Brain microvascular endothelial cell (primary cell): ENCODE results near the gene CERS6.
A peak's percentile ranks its signal among the peaks of the same experiment; 100 is the strongest.

Source experiments
- DNase-seq: peaks from one replicate; pipeline ENCODE4 v3.0.0-alpha.2; 2020
- H3K27ac ChIP-seq: fragments of 250-450 bp; sonication (Bioruptor Pico); 2 replicates; pipeline ENCODE4 v1.5.1; 2020; ENCODE audit warnings: mild to moderate bottlenecking, moderate library complexity
- H3K27me3 ChIP-seq: fragments of 250-450 bp; sonication (Bioruptor Pico); replicated peaks from 2 replicates; pipeline ENCODE4 v1.5.1; 2020; ENCODE audit warnings: mild to moderate bottlenecking
- H3K36me3 ChIP-seq: fragments of 250-450 bp; sonication (Bioruptor Pico); replicated peaks from 2 replicates; pipeline ENCODE4 v1.5.1; 2020; ENCODE audit warnings: mild to moderate bottlenecking
- H3K4me3 ChIP-seq: 2 replicates; pipeline ENCODE4 v1.5.1; 2011; ENCODE audit warnings: low read depth, mild to moderate bottlenecking, control low read depth, low read length, moderate library complexity
- in situ Hi-C: cut with HindIII; loops from 2 replicates; pipeline ENCODE4 v1.10.0; 2017; ENCODE audit warnings: low sequenced_read_pairs, low pct_ligation_motif_present
- TF ChIP-seq, protein P1 (sequence below): IDR thresholded peaks from 2 replicates; pipeline ENCODE4 v1.5.1; 2011; ENCODE audit warnings: low read depth, mild to moderate bottlenecking, moderate library complexity, low read length, control low read depth, inconsistent platforms; ENCODE audit errors: missing control alignments

Gene CERS6

DNA sequence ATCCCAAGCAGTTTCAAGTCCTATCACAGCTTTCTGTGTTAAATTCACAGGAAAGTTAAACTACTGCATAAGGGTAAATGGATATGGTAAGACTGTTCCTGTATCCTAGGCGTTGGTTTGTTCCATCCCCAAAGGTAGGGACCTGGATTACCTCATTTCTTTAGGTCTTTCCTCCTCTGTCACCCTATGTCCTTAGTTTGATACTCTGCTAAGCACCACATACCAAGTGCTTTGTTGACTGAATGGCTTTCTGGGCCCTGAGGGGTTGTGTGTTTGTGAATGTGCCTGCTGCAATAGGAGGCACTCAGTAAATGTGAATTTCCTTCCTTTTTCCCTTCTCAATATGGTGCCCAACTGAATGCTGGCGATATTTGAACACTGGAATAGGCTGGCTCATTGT, 354.2 kb downstream of the CERS6 start:
- no peaks in the 10 kb centered on the region for H3K36me3 ChIP-seq
- TF ChIP-seq, protein P1, sequence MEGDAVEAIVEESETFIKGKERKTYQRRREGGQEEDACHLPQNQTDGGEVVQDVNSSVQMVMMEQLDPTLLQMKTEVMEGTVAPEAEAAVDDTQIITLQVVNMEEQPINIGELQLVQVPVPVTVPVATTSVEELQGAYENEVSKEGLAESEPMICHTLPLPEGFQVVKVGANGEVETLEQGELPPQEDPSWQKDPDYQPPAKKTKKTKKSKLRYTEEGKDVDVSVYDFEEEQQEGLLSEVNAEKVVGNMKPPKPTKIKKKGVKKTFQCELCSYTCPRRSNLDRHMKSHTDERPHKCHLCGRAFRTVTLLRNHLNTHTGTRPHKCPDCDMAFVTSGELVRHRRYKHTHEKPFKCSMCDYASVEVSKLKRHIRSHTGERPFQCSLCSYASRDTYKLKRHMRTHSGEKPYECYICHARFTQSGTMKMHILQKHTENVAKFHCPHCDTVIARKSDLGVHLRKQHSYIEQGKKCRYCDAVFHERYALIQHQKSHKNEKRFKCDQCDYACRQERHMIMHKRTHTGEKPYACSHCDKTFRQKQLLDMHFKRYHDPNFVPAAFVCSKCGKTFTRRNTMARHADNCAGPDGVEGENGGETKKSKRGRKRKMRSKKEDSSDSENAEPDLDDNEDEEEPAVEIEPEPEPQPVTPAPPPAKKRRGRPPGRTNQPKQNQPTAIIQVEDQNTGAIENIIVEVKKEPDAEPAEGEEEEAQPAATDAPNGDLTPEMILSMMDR = no peak
- H3K27ac ChIP-seq = no peak overlapping the region
- DNase-seq = no peak
- in situ Hi-C loops = no loop called here
- no peak overlapping the region for H3K4me3 ChIP-seq
- H3K27me3 ChIP-seq = no peaks in the 10 kb centered on the region

DNA sequence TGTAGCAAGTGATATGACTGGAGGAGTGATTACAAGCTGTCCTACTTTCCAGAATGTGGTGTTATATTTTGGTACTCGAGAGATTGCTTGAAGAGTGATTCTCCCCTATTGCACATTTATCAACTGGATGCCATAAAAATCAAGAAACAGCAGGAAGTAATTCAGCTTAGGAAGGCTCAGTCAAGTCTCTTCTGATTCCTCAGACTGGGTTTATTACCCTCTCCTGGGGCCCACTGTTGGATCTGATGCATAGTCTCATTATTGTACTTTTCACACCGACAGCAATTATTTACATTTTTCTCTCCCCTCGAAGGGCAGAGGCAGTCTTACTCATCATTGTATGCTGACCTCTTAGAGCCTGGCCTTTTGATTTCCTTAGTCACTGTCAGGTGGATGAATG, 355.6 kb downstream of the CERS6 start:
- Histone ChIP-seq H3K27me3 (no peaks in the 10 kb centered on the region), H3K4me3 (no peak overlapping the region), H3K27ac (no peak overlapping the region), H3K36me3 (no peaks in the 10 kb centered on the region)
- TF ChIP-seq, protein P1 = no peak
- in situ Hi-C loops = no loop called here
- DNase-seq = no peak

DNA sequence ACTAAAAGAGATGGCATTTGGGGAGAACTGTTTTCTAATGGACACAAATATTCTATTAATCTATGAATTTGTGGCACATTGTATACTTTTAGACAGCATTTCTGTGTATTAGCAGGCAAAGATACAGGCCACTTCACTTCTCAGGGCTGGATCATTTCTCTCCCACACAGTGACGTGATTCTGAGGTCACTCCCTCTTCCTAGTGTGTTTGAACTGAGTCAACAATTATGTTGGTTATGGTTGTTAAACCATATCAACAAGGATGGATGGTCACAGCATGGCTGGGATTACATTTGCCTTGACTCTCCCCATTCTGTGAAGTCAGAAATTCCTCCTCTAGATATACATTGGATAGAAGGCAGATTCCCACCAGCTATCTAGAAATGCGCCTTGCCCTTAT, 358.0 kb downstream of the CERS6 start:
- Histone ChIP-seq H3K27me3 (no peaks in the 10 kb centered on the region), H3K27ac (no peak overlapping the region), H3K36me3 (no peaks in the 10 kb centered on the region), H3K4me3 (no peak overlapping the region)
- TF ChIP-seq, protein P1 = no peak
- in situ Hi-C loops = no loop called here
- no peak for DNase-seq

DNA sequence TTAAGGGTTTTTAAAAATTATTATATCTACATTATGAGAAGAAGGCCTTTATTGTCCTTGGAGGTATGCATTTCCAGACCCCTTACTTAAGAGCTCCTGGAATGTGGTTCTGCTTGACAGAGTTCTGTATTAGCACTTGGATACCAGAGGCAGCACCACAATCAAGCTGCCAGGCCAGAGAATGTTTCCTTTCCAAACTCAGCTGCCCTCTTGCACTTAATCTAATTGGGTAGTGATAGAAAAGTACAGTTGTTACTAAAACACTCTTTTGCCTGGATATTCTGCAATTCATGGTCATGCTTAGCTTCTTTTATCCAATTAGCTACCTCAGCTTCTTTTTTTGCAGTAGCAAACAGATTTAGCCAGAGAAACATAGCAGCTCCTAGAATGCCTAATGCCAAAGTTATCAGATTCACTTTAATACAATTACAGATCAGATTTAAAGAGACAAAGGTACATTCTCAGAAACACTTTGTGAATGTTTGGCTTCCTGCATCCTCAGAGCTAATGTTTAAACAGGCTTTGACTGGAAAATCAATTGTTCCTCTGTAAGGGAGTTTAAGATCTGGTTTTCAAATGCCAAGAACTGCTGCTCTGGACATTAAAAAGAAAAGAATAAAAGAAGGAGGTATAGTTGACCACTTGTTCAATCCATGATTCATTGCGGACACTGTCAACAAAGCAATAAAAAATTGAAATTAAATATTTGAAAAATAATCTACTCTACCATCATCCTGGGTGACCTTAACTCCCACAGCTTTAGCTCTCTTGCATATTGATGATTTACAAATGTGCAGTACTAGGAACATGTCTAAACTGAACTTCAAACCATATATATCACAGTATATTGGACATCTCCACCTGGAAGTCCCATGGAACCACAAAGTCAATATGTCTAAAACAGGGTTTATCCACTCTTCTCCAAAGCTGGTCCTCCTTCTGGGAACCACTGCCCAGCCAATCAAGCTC, 359.2 kb downstream of the CERS6 start:
- Histone ChIP-seq H3K36me3 (no peaks in the 10 kb centered on the region), H3K4me3 (no peak overlapping the region), H3K27me3 (no peaks in the 10 kb centered on the region), H3K27ac (no peak overlapping the region)
- in situ Hi-C loops = no loop called here
- TF ChIP-seq, protein P1 = no peak
- DNase-seq = no peak

DNA sequence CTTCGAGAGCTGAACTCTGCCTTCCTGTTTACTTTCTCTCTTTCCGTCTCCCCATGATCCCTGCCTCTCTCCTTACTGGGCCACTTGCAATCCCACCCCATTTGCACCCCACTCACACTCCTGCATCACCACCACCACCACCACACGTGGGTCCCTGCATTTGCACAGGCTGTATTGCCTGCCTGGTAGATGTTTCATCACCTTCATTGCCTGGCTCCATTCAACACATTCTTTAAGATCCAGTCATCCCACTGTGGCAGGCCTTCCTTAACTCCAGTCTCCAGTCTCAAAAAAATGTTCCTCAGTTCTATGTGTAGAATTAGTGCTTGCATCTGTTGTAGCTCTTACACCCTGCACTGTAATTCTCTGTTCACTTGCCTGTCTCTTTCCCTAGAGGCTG, 360.3 kb downstream of the CERS6 start:
- H3K27ac ChIP-seq = no peak overlapping the region
- no peak overlapping the region for H3K4me3 ChIP-seq
- peak; percentile 76 for DNase-seq
- no peaks in the 10 kb centered on the region for H3K27me3 ChIP-seq
- TF ChIP-seq, protein P1 = no peak
- H3K36me3 ChIP-seq = no peaks in the 10 kb centered on the region
- in situ Hi-C loops = no loop called here
